ENCODE results near the gene PHLDA1.

- no peak for TF ChIP-seq POLR2AphosphoS5 (IDR thresholded peaks at IDR 0.05; ENCODE audit: low read depth, low read length)
- no peak for TF ChIP-seq CTCF (IDR thresholded peaks at IDR 0.05)
- TF ChIP-seq SIN3A (IDR thresholded peaks at IDR 0.05; ENCODE audit: borderline replicate concordance, insufficient read depth, low read depth, low read length) = no peak
- 0 out of 2 replicates have a peak, but pooled peaks have one; percentile 35 for TF ChIP-seq TCF7L2 (IDR thresholded peaks at IDR 0.05; ENCODE audit: low read depth, low read length)
- no peak for TF ChIP-seq REST (IDR thresholded peaks at IDR 0.05; ENCODE audit: insufficient read depth in 1 of 2, low read depth in 2 of 2, low read length in 1 of 2)
Measured at GRCh38 chr12:75978677-75979076, 52.9 kb downstream of the PHLDA1 start.

Data from Panc1 (cell line).